Karpas-422 (cell line): ENCODE results near the gene RARRES1. TPM values are rescaled to one million over a fixed set of nuclear protein-coding genes. Genes with fewer than 3 reads are reported as not detected.

Source experiments
- DNase-seq: peaks from one replicate; pipeline ENCODE4 v3.0.0-alpha.2; 2015
- H2AFZ ChIP-seq: fragments of 200-600 bp; sonication (generic); 2 replicates; pipeline ENCODE4 v1.6.1; 2014; ENCODE audit warnings: antibody characterized with exemption, low read length, mixed read lengths
- H3K27ac ChIP-seq: fragments of 200-600 bp; sonication (generic); 2 replicates; pipeline ENCODE4 v1.5.1; 2014; ENCODE audit warnings: mild to moderate bottlenecking, low read length, moderate library complexity
- H3K27me3 ChIP-seq: fragments of 200-600 bp; sonication (generic); 2 replicates; pipeline ENCODE4 v1.6.1; 2014; ENCODE audit warnings: low read length, mixed read lengths
- H3K36me3 ChIP-seq: fragments of 200-600 bp; sonication (generic); 2 replicates; pipeline ENCODE4 v1.6.1; 2014; ENCODE audit warnings: low read length, mixed read lengths; ENCODE audit not compliant: insufficient read depth
- H3K4me1 ChIP-seq: fragments of 200-600 bp; sonication (generic); 2 replicates; pipeline ENCODE4 v1.6.1; 2014; ENCODE audit warnings: mild to moderate bottlenecking, low read length, mixed read lengths
- H3K4me2 ChIP-seq: fragments of 200-600 bp; sonication (generic); 2 replicates; pipeline ENCODE4 v1.6.1; 2014; ENCODE audit warnings: low read length, low read depth, mild to moderate bottlenecking; ENCODE audit not compliant: poor library complexity, severe bottlenecking
- H3K4me3 ChIP-seq: fragments of 200-600 bp; sonication (generic); 2 replicates; pipeline ENCODE4 v1.5.1; 2014; ENCODE audit warnings: mild to moderate bottlenecking, antibody characterized with exemption, low read length, mixed read lengths
- H3K79me2 ChIP-seq: fragments of 200-600 bp; sonication (generic); 2 replicates; pipeline ENCODE4 v1.6.1; 2014; ENCODE audit warnings: mild to moderate bottlenecking, low read length, mixed read lengths
- H3K9ac ChIP-seq: fragments of 200-600 bp; sonication (generic); 2 replicates; pipeline ENCODE4 v1.6.0; 2014; ENCODE audit warnings: low read length
- H3K9me2 ChIP-seq: fragments of 200-600 bp; sonication (generic), shearing (Covaris generic); replicated peaks from 2 replicates; pipeline ENCODE4 v1.6.0; 2014; ENCODE audit warnings: mild to moderate bottlenecking, low read length, moderate library complexity; ENCODE audit not compliant: insufficient read depth
- H3K9me3 ChIP-seq: fragments of 300-700, 200-600 bp; sonication (generic); 2 replicates; pipeline ENCODE4 v1.6.1; 2014; ENCODE audit warnings: low read length, mixed read lengths
- H4K20me1 ChIP-seq: fragments of 200-600 bp; sonication (generic); 2 replicates; pipeline ENCODE4 v1.6.1; 2014; ENCODE audit warnings: mild to moderate bottlenecking, antibody characterized with exemption, low read length, low read depth; ENCODE audit not compliant: insufficient read depth
- total RNA-seq: library from RNA; depleted of rRNA; stranded (reverse); fragments of >200 nt; shearing (Covaris generic); gene quantifications from 2 replicates; pipeline ENCODE4 v1.2.3, GENCODE V29; 2014; ENCODE audit warnings: low replicate concordance

RARRES1 gene
- total RNA-seq, 1 experiment from 2014 or later: not detected

- H3K27me3 ChIP-seq: no peaks in the 10 kb centered on the region
- no peaks in the 10 kb centered on the region for H3K36me3 ChIP-seq
- H3K27ac ChIP-seq: no peak overlapping the region
- H3K79me2 ChIP-seq: no peaks in the 10 kb centered on the region
- no peaks in the 10 kb centered on the region for H3K4me1 ChIP-seq
- no peaks in the 10 kb centered on the region for H4K20me1 ChIP-seq
- no peak overlapping the region for H3K4me3 ChIP-seq
- H3K9ac ChIP-seq: no peak overlapping the region
- H3K4me2 ChIP-seq: no peak overlapping the region
- DNase-seq: no peak
- no peaks in the 10 kb centered on the region for H3K9me3 ChIP-seq
- no peak overlapping the region for H2AFZ ChIP-seq
- no peaks in the 10 kb centered on the region for H3K9me2 ChIP-seq
These were observed 36.8 kb upstream of the RARRES1 start for GRCh38 chr3:158768881-158769543.

- H3K9me3 ChIP-seq: no peaks in the 10 kb centered on the region
- no peak for DNase-seq
- H3K4me1 ChIP-seq: no peaks in the 10 kb centered on the region
- no peaks in the 10 kb centered on the region for H3K36me3 ChIP-seq
- no peak overlapping the region for H3K27ac ChIP-seq
- no peak overlapping the region for H3K4me3 ChIP-seq
- H3K9ac ChIP-seq: no peak overlapping the region
- no peaks in the 10 kb centered on the region for H3K79me2 ChIP-seq
- no peak overlapping the region for H3K4me2 ChIP-seq
- no peaks in the 10 kb centered on the region for H3K27me3 ChIP-seq
- H3K9me2 ChIP-seq: no peaks in the 10 kb centered on the region
- no peak overlapping the region for H2AFZ ChIP-seq
- no peaks in the 10 kb centered on the region for H4K20me1 ChIP-seq
These were observed 36.1 kb upstream of the RARRES1 start for GRCh38 chr3:158768361-158768787.

- no peaks in the 10 kb centered on the region for H3K27me3 ChIP-seq
- no peak overlapping the region for H3K4me2 ChIP-seq
- no peak overlapping the region for H3K4me3 ChIP-seq
- no peak overlapping the region for H3K27ac ChIP-seq
- H3K36me3 ChIP-seq: no peaks in the 10 kb centered on the region
- no peak overlapping the region for H3K9ac ChIP-seq
- H2AFZ ChIP-seq: no peak overlapping the region
- H4K20me1 ChIP-seq: no peaks in the 10 kb centered on the region
- H3K9me3 ChIP-seq: no peaks in the 10 kb centered on the region
- no peaks in the 10 kb centered on the region for H3K9me2 ChIP-seq
- H3K4me1 ChIP-seq: no peaks in the 10 kb centered on the region
- DNase-seq: no peak
- H3K79me2 ChIP-seq: no peaks in the 10 kb centered on the region
These were observed 34.1 kb upstream of the RARRES1 start for GRCh38 chr3:158766364-158766763.

DNA sequence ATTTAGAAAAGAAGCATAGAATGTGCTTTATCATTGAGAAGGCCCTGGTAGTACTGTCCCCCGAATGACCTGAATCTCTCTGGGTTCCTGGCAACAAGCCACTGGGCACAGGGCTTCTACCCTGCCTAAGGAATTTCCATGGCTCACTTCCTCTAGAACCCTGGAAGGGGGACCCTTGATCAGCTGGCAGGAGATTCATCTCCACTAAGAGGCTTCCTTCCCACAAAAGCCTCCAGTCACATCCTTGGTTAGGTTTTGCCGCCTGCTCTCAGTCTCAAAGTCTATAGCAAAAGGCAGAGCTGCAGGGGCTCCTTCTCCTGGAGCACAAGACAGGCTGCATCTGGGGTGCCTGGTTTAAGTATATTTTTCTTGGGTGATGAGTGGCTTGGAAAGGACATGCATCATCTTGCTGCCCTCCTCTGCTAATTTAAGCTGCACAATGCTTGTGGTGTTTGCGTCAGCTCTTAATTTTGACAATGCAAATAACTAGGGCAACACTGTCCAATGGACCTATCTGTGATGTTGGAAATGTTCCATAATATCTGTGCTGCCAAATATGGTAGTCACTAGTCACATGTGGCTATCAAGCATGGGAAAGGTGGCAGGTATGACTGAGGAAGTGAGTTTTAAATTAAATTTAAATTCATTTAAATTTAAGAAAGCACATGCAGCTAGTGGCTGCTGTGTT is 33.4 kb upstream of the RARRES1 start:
- Histone ChIP-seq H3K4me3 (no peak overlapping the region), H4K20me1 (no peaks in the 10 kb centered on the region), H2AFZ (no peak overlapping the region), H3K9ac (no peak overlapping the region), H3K9me2 (no peaks in the 10 kb centered on the region), H3K27ac (no peak overlapping the region), H3K9me3 (no peaks in the 10 kb centered on the region), H3K4me1 (no peaks in the 10 kb centered on the region), H3K36me3 (no peaks in the 10 kb centered on the region), H3K79me2 (no peaks in the 10 kb centered on the region), H3K4me2 (no peak overlapping the region), H3K27me3 (no peaks in the 10 kb centered on the region)
- no peak for DNase-seq

- Histone ChIP-seq H3K27me3 (no peaks in the 10 kb centered on the region), H3K4me1 (no peaks in the 10 kb centered on the region), H3K9ac (no peak overlapping the region), H3K9me2 (no peaks in the 10 kb centered on the region), H3K4me2 (no peak overlapping the region), H3K36me3 (no peaks in the 10 kb centered on the region), H4K20me1 (no peaks in the 10 kb centered on the region), H3K27ac (no peak overlapping the region), H3K79me2 (no peaks in the 10 kb centered on the region), H3K4me3 (no peak overlapping the region), H2AFZ (no peak overlapping the region), H3K9me3 (no peaks in the 10 kb centered on the region)
- no peak for DNase-seq
These were observed 31.2 kb upstream of the RARRES1 start for GRCh38 chr3:158763421-158763820.

- Histone ChIP-seq H4K20me1 (no peaks in the 10 kb centered on the region), H3K9ac (no peak overlapping the region), H3K4me2 (no peak overlapping the region), H3K9me2 (no peaks in the 10 kb centered on the region), H2AFZ (no peak overlapping the region), H3K4me3 (no peak overlapping the region), H3K27ac (no peak overlapping the region), H3K79me2 (no peaks in the 10 kb centered on the region), H3K4me1 (no peaks in the 10 kb centered on the region), H3K27me3 (no peaks in the 10 kb centered on the region), H3K36me3 (no peaks in the 10 kb centered on the region), H3K9me3 (no peaks in the 10 kb centered on the region)
- DNase-seq: no peak
These were observed 30.4 kb upstream of the RARRES1 start for GRCh38 chr3:158762701-158763100.

DNA sequence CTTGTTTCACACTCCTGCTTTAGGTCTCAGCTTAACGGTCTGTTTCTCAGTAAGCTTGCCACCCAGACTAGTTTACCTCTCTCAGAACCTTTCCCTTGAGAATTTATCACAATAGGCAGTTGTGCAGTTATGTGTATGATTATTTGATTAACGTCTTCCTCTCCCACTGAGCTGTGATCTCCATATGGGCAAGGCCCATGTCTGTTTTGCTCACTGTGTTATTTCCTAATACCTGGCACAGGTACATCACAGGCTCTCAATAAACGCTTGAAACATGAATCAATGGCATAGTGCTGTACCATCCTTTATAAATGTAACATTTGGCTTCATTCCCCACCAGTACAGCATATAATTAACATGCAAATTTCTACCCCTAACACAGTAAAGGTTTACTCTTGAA is 29.1 kb upstream of the RARRES1 start:
- no peaks in the 10 kb centered on the region for H3K9me2 ChIP-seq
- H3K36me3 ChIP-seq: no peaks in the 10 kb centered on the region
- no peaks in the 10 kb centered on the region for H4K20me1 ChIP-seq
- no peaks in the 10 kb centered on the region for H3K27me3 ChIP-seq
- H3K9me3 ChIP-seq: no peaks in the 10 kb centered on the region
- H3K4me1 ChIP-seq: no peaks in the 10 kb centered on the region
- H3K9ac ChIP-seq: no peak overlapping the region
- no peak overlapping the region for H3K4me3 ChIP-seq
- H2AFZ ChIP-seq: no peak overlapping the region
- H3K4me2 ChIP-seq: no peak overlapping the region
- no peak for DNase-seq
- H3K79me2 ChIP-seq: no peaks in the 10 kb centered on the region
- H3K27ac ChIP-seq: no peak overlapping the region

DNA sequence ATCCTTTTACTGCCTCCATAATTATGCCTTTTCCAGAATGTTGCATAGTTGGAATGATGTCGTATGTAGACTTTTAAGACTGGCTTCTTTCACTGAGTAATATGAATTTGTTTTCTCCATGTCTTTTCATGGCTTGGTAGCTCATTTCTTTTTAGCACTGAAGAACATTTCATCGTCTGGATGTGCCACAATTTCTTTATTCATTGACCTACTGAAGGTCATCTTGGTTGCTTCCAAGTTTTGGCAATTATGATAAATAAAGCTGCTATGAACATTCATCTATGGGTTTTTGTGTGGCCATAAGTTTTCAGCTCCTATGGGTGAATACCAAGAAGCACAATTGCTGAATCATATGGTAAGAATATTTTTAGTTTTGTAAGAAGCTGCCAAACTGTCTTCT is 23.2 kb upstream of the RARRES1 start:
- Histone ChIP-seq H3K9ac (no peak overlapping the region), H3K9me2 (no peaks in the 10 kb centered on the region), H3K27ac (no peak overlapping the region), H3K36me3 (no peaks in the 10 kb centered on the region), H3K9me3 (no peaks in the 10 kb centered on the region), H3K27me3 (no peaks in the 10 kb centered on the region), H3K4me3 (no peak overlapping the region), H2AFZ (no peak overlapping the region), H3K4me2 (no peak overlapping the region), H3K79me2 (no peaks in the 10 kb centered on the region), H3K4me1 (no peaks in the 10 kb centered on the region), H4K20me1 (no peaks in the 10 kb centered on the region)
- DNase-seq: no peak
